Measurements from ENCODE around the gene PDXDC1.
"Not testable (repeated sequence)": the region's sequence is repeated elsewhere in the genome, so short reads cannot be mapped to it uniquely, and the experiment has no call there.

DNA sequence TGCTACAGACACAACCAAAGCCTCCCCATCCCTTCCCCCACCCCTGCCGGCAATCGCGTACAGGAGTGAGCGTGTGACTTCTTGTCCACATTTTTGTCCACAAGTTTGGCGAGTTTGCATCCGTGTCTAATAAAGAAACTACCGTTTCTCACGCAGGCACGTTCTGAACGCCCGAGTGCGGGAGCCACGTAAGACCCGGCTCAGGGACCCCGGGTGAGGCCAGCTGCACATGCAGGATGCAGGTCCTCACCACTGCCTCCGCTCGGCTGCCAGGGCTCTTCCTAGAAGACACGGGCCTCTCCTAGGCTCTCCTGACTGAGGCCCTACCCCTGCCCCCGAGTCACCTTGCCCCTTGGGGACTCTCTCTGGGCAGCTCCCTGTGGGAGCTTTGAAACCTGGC, 174.0 kb downstream of the PDXDC1 start:
- not testable (repeated sequence) for TF ChIP-seq POLR2A, CTCF (IDR thresholded peaks at IDR 0.05)
